ENCODE measurements around the gene ABL2.

- TF ChIP-seq EP300 (IDR thresholded peaks at IDR 0.05) = no peak
- no peak for TF ChIP-seq CTCF (IDR thresholded peaks at IDR 0.05)
- TF ChIP-seq POLR2AphosphoS5 (IDR thresholded peaks at IDR 0.05) = no peak
- TF ChIP-seq POLR2A (IDR thresholded peaks at IDR 0.05) = no peak
These were observed 83.0 kb downstream of the ABL2 start for GRCh38 chr1:179146476-179146875.
